ENCODE data around the gene KRTAP13-1. TPM values are rescaled to one million over a fixed set of nuclear protein-coding genes. Genes with fewer than 3 reads are reported as not detected.

The KRTAP13-1 gene
- total RNA-seq, 1 experiment from 2014 or later, result not detected

DNA sequence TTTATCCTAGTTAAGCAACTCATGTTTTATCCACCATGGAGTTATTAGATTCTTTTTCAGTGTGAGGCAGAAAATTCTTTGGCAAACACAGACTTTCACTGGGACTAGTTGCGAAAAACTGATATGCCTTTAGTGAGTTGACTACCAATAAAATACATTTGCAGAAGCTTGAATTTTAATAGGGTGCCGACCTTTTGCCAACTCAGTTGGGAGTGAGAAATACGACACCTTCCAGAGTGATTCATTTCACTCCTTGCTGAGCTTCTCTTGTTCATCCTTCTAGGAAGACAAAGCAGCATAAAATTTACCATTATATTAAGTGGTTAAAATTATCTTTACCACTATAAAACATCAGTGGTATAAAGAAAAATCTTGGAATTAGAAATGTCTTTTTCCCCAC, 46.3 kb upstream of the KRTAP13-1 start:
- intact Hi-C loops (cut with micrococcal nuclease; ENCODE audit: unreplicated experiment), result no loop called here
- H3K9me3 ChIP-seq (ENCODE audit: control insufficient read depth, insufficient read depth, low read depth, low read length), result no peaks in the 10 kb centered on the region
- in situ Hi-C loops (cut with HindIII; ENCODE audit: low pct_unique_long_range_greater_than_20kb, low sequenced_read_pairs), result no loop called here
- H3K36me3 ChIP-seq (ENCODE audit: control insufficient read depth, insufficient read depth, low read length), result no peaks in the 10 kb centered on the region
- no peak for DNase-seq (ENCODE audit: low read depth, low spot score)
- H3K4me3 ChIP-seq (ENCODE audit: low read depth in 2 of 2, low read length in 2 of 2), result no peak overlapping the region
- no peak for ATAC-seq
- H3K27me3 ChIP-seq (ENCODE audit: control insufficient read depth, insufficient read depth, low read length), result no peaks in the 10 kb centered on the region
- BruUV-seq (replicated peaks), result no TSS peak
- TF ChIP-seq SIN3A (IDR thresholded peaks at IDR 0.05; ENCODE audit: borderline replicate concordance, insufficient read depth, low read depth, low read length), result no peak
- TF ChIP-seq TCF7L2 (IDR thresholded peaks at IDR 0.05; ENCODE audit: low read depth, low read length), result no peak
- no peak for TF ChIP-seq REST (IDR thresholded peaks at IDR 0.05; ENCODE audit: insufficient read depth in 1 of 2, low read depth in 2 of 2, low read length in 1 of 2)
- TF ChIP-seq CTCF (IDR thresholded peaks at IDR 0.05), result no peak
- no peak for TF ChIP-seq POLR2AphosphoS5 (IDR thresholded peaks at IDR 0.05; ENCODE audit: low read depth, low read length)
- H3K4me1 ChIP-seq (ENCODE audit: control insufficient read depth, insufficient read depth, low read length), result no peaks in the 10 kb centered on the region
- CTCF ChIA-PET, result no interaction called here
- POLR2A ChIA-PET, result no interaction called here
- H3K27ac ChIP-seq (ENCODE audit: low read length), result no peak overlapping the region

- CTCF ChIA-PET, result no interaction called here
- POLR2A ChIA-PET, result no interaction called here
Observed at GRCh38 chr21:30351534-30351933, 44.3 kb upstream of the KRTAP13-1 start.

More at GRCh38 chr21:30351534-30351933, 44.3 kb upstream of the KRTAP13-1 start:
- H3K27me3 ChIP-seq (ENCODE audit: control insufficient read depth, insufficient read depth, low read length), result no peaks in the 10 kb centered on the region
- no peaks in the 10 kb centered on the region for H3K36me3 ChIP-seq (ENCODE audit: control insufficient read depth, insufficient read depth, low read length)
- no TSS peak for BruUV-seq (replicated peaks)
- no peak overlapping the region for H3K27ac ChIP-seq (ENCODE audit: low read length)
- no peak for DNase-seq (ENCODE audit: low read depth, low spot score)
- TF ChIP-seq POLR2AphosphoS5 (IDR thresholded peaks at IDR 0.05; ENCODE audit: low read depth, low read length) (no peak), CTCF (IDR thresholded peaks at IDR 0.05) (no peak), SIN3A (IDR thresholded peaks at IDR 0.05; ENCODE audit: borderline replicate concordance, insufficient read depth, low read depth, low read length) (no peak), REST (IDR thresholded peaks at IDR 0.05; ENCODE audit: insufficient read depth in 1 of 2, low read depth in 2 of 2, low read length in 1 of 2) (no peak), TCF7L2 (IDR thresholded peaks at IDR 0.05; ENCODE audit: low read depth, low read length) (no peak)
- in situ Hi-C loops (cut with HindIII; ENCODE audit: low pct_unique_long_range_greater_than_20kb, low sequenced_read_pairs) (no loop called here), intact Hi-C loops (cut with micrococcal nuclease; ENCODE audit: unreplicated experiment) (no loop called here)
- no peaks in the 10 kb centered on the region for H3K9me3 ChIP-seq (ENCODE audit: control insufficient read depth, insufficient read depth, low read depth, low read length)
- no peak for ATAC-seq
- no peak overlapping the region for H3K4me3 ChIP-seq (ENCODE audit: low read depth in 2 of 2, low read length in 2 of 2)
- H3K4me1 ChIP-seq (ENCODE audit: control insufficient read depth, insufficient read depth, low read length), result no peaks in the 10 kb centered on the region
